B cell (primary cell): Measurements from ENCODE around the gene SPEG. TPM values are rescaled to one million over a fixed set of nuclear protein-coding genes. Genes with fewer than 3 reads are reported as not detected.

Source experiments
- ATAC-seq: fragments of 200-7000 bp; cut with Tn5 transposase; one replicate; pipeline ENCODE4 v1.10.0; 2021; ENCODE audit warnings: low read depth, mild to moderate bottlenecking, moderate number of reproducible peaks, moderate library complexity
- CTCF ChIA-PET: fragments of 350-600 bp; sonication (Branson Sonifier 250); formaldehyde crosslinking; loops from one replicate; lab custom pipeline; 2021; ENCODE audit warnings: antibody characterized with exemption, inconsistent platforms; lab: Charles Lee
- POLR2A ChIA-PET: fragments of 350-600 bp; sonication (Branson Sonifier 250); formaldehyde crosslinking; loops from one replicate; lab custom pipeline; 2021; ENCODE audit warnings: antibody characterized with exemption; lab: Charles Lee
- DNase-seq: peaks from one replicate; pipeline ENCODE4 v3.0.0; 2013
- H2AFZ ChIP-seq: 2 replicates; pipeline ENCODE4 v1.6.1; 2012; ENCODE audit warnings: mild to moderate bottlenecking, low read depth, low read length; ENCODE audit not compliant: insufficient read depth, poor library complexity, severe bottlenecking
- H3K27ac ChIP-seq, 2 donors: 1 replicate in 1 of 2; 2 replicates in 1 of 2; pipeline ENCODE4 v1.5.1; 2012 to 2013; ENCODE audit warnings: low read length in 2 of 2, mild to moderate bottlenecking in 2 of 2, moderate library complexity in 1 of 2
- H3K27me3 ChIP-seq, 4 experiments: fragments of 200-600 bp in 1 of 4; sonication (generic) in 1 of 4; replicated peaks in 1 of 4; 1 replicate in 2 of 4; 2 replicates in 2 of 4; pipeline versions ENCODE4 v1.6.1 to v1.7.0; 2013 to 2016; ENCODE audit warnings: low read length in 3 of 4, mild to moderate bottlenecking in 2 of 4, mixed read lengths in 1 of 4, moderate library complexity in 1 of 4; ENCODE audit not compliant: insufficient read depth in 4 of 4, control insufficient read depth in 3 of 4; ENCODE audit errors: control extremely low read depth in 1 of 4
- H3K36me3 ChIP-seq, 2 experiments: replicated peaks in 1 of 2; 1 replicate in 1 of 2; 2 replicates in 1 of 2; pipeline versions ENCODE4 v1.6.1 to v1.7.1; 2013; ENCODE audit warnings: low read length in 1 of 2; ENCODE audit not compliant: insufficient read depth in 2 of 2, control insufficient read depth in 1 of 2; ENCODE audit errors: control extremely low read depth in 1 of 2, extremely low read depth in 1 of 2
- H3K4me1 ChIP-seq, 2 donors: fragments of 200-600 bp in 1 of 2; sonication (generic) in 1 of 2; 1 replicate in 1 of 2; 2 replicates in 1 of 2; pipeline versions ENCODE4 v1.5.1 to v1.6.1; 2013 to 2017; ENCODE audit warnings: low read length in 2 of 2; ENCODE audit not compliant: control insufficient read depth in 2 of 2, insufficient read depth in 2 of 2
- H3K4me2 ChIP-seq: replicated peaks from 2 replicates; pipeline ENCODE3; 2012; ENCODE audit warnings: mild to moderate bottlenecking, low read depth, low read length; ENCODE audit not compliant: poor library complexity, severe bottlenecking
- H3K4me3 ChIP-seq, 5 experiments: fragments of 200-600 bp in 1 of 5; sonication (generic) in 1 of 5; 1 replicate in 3 of 5; 2 replicates in 2 of 5; pipeline versions ENCODE4 v1.5.1 to v1.7.0; 2011 to 2016; ENCODE audit warnings: low read length in 4 of 5, mild to moderate bottlenecking in 4 of 5, low read depth in 2 of 5, control low read depth in 1 of 5, moderate library complexity in 1 of 5; ENCODE audit not compliant: insufficient read depth in 1 of 5; ENCODE audit errors: control extremely low read depth in 1 of 5, extremely low read depth in 1 of 5
- H3K79me2 ChIP-seq: fragments of 200-600 bp; sonication (generic); one replicate; pipeline ENCODE4 v1.6.0; 2016; ENCODE audit warnings: low read length; ENCODE audit not compliant: control insufficient read depth, insufficient read depth
- H3K9ac ChIP-seq: fragments of 200-600 bp; sonication (generic); 2 replicates; pipeline ENCODE4 v1.6.1; 2017; ENCODE audit warnings: mild to moderate bottlenecking, low read length, moderate library complexity
- H3K9me3 ChIP-seq, 3 donors: one replicate each; pipeline versions ENCODE4 v1.6.1 to v1.7.1; 2013; ENCODE audit warnings: low read length in 2 of 3; ENCODE audit not compliant: control insufficient read depth in 2 of 3, insufficient read depth in 1 of 3; ENCODE audit errors: control extremely low read depth in 1 of 3
- H4K20me1 ChIP-seq: 2 replicates; pipeline ENCODE4 v1.6.0; 2012; ENCODE audit warnings: mild to moderate bottlenecking, low read length; ENCODE audit not compliant: insufficient read depth, control insufficient read depth, poor library complexity, severe bottlenecking
- H3K27ac Mint-ChIP-seq: one replicate; pipeline ENCODE4 v1.8.0; 2021; ENCODE audit warnings: mixed read lengths
- H3K27me3 Mint-ChIP-seq: one replicate; pipeline ENCODE4 v1.8.0; 2021; ENCODE audit warnings: mixed read lengths
- H3K4me1 Mint-ChIP-seq: one replicate; pipeline ENCODE4 v1.8.0; 2021; ENCODE audit warnings: mixed read lengths
- H3K4me3 Mint-ChIP-seq: one replicate; pipeline ENCODE4 v1.8.0; 2021; ENCODE audit warnings: mixed read lengths
- H3K9me3 Mint-ChIP-seq: one replicate; pipeline ENCODE4 v1.8.0; 2022; ENCODE audit warnings: mixed read lengths; ENCODE audit not compliant: insufficient read depth
- CTCF ChIP-seq: fragments of 200-600 bp; IDR thresholded peaks from one replicate; pipeline ENCODE4 v1.8.0; 2022; ENCODE audit warnings: antibody characterized with exemption, mild to moderate bottlenecking
- EZH2 ChIP-seq: IDR thresholded peaks from 2 replicates; pipeline ENCODE4 v1.6.1; 2012; ENCODE audit warnings: borderline replicate concordance, low read depth, mild to moderate bottlenecking, moderate library complexity, low read length; ENCODE audit not compliant: insufficient read depth, poor library complexity, severe bottlenecking
- WGBS: methylation state at CpG from one replicate; pipeline ENCODE4 v1.1.5; 2013; ENCODE audit warnings: missing lambda C conversion rate; ENCODE audit not compliant: insufficient coverage; 5-methylcytosine and 5-hydroxymethylcytosine counted together
- intact Hi-C: fragments of 100-400 bp; cut with micrococcal nuclease; formaldehyde crosslinking; loops from one replicate; pipeline ENCODE4 v1.10.0; 2022
- polyA plus RNA-seq: library from polyadenylated mRNA; depleted of rRNA; stranded (reverse); fragments of >200 nt; gene quantifications from 2 replicates; pipeline ENCODE4 v1.2.3, GENCODE V29; 2012
- total RNA-seq, 2 donors: library from RNA; stranded (reverse); fragments of 120-200 nt in 1 of 2; gene quantifications; 1 replicate in 1 of 2; 2 replicates in 1 of 2; pipeline versions ENCODE4 v1.2.3 to v1.2.4, GENCODE V29; 2013 to 2022

SPEG gene
- total and polyA plus RNA-seq, 2 donors (not counting 1 experiment from before 2014, with no cell fraction given) = 0.03 to 0.74 TPM

DNA sequence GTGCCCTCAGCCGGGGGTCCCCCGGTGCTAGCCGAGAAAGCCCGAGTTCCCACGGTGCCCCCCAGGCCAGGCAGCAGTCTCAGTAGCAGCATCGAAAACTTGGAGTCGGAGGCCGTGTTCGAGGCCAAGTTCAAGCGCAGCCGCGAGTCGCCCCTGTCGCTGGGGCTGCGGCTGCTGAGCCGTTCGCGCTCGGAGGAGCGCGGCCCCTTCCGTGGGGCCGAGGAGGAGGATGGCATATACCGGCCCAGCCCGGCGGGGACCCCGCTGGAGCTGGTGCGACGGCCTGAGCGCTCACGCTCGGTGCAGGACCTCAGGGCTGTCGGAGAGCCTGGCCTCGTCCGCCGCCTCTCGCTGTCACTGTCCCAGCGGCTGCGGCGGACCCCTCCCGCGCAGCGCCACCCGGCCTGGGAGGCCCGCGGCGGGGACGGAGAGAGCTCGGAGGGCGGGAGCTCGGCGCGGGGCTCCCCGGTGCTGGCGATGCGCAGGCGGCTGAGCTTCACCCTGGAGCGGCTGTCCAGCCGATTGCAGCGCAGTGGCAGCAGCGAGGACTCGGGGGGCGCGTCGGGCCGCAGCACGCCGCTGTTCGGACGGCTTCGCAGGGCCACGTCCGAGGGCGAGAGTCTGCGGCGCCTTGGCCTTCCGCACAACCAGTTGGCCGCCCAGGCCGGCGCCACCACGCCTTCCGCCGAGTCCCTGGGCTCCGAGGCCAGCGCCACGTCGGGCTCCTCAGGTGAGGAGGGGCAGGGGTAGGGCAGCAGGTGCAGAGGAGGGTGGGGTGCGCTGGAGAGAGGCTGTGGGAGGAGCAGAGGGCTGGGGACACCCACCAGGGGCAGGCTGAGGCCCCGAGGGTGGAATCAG lies 49.9 kb downstream of the SPEG start:
- DNase-seq (peak; percentile 39), ATAC-seq (peak; percentile 26)
- Histone ChIP-seq H3K9me3 (peaks cover 0 to 3% (median 0%) of the 10 kb centered on the region in 3 donors), H3K9ac (peak overlapping the region; percentile 35), H3K4me1 (peaks cover 7 to 16% of the 10 kb centered on the region in 2 donors), H3K27me3 (peaks cover 0 to 57% (median 19%) of the 10 kb centered on the region in 4 experiments), H3K4me2 (peak overlapping the region; percentile 79), H4K20me1 (no peaks in the 10 kb centered on the region), H3K79me2 (no peaks in the 10 kb centered on the region), H3K4me3 (peak overlapping the region in 4 of 5 experiments; percentile 4 to 37 (median 27)), H3K27ac (no peak overlapping the region), H3K36me3 (no peaks in the 10 kb centered on the region), H2AFZ (peak overlapping the region; percentile 70)
- POLR2A ChIA-PET = no interaction called here
- Mint-ChIP-seq H3K27me3 (peaks cover 54% of the 10 kb centered on the region), H3K27ac (no peak overlapping the region), H3K4me1 (peaks cover 10% of the 10 kb centered on the region), H3K9me3 (no peaks in the 10 kb centered on the region), H3K4me3 (peak overlapping the region; percentile 65)
- intact Hi-C loops = no loop called here
- 5% methylated on average over 88 of the region's 89 CpGs for WGBS
- CTCF ChIA-PET = interaction anchor here (1.5 kb wide), 1 partner anchor 25 kb away, joined by 5 read pairs; no protein-coding TSS in a partner anchor
- TF ChIP-seq CTCF = no peak
- peak; percentile 69 for TF ChIP-seq EZH2

- H3K27me3 ChIP-seq = peaks cover 0 to 62% (median 19%) of the 10 kb centered on the region in 4 experiments
- TF ChIP-seq EZH2 (no peak), CTCF (no peak)
- H3K27ac Mint-ChIP-seq = no peak overlapping the region
Observed at GRCh38 chr2:219485201-219485580, 50.5 kb downstream of the SPEG start.

More at GRCh38 chr2:219485201-219485580, 50.5 kb downstream of the SPEG start:
- Histone ChIP-seq H3K79me2 (no peaks in the 10 kb centered on the region), H3K27ac (no peak overlapping the region), H3K9ac (no peak overlapping the region), H4K20me1 (no peaks in the 10 kb centered on the region), H2AFZ (peak overlapping the region; percentile 70), H3K36me3 (no peaks in the 10 kb centered on the region), H3K4me2 (peak overlapping the region; percentile 79), H3K4me1 (peaks cover 7 to 16% of the 10 kb centered on the region in 2 donors), H3K9me3 (peaks cover 0 to 3% (median 0%) of the 10 kb centered on the region in 3 donors), H3K4me3 (no peak overlapping the region)
- DNase-seq (no peak), ATAC-seq (no peak)
- Mint-ChIP-seq H3K9me3 (no peaks in the 10 kb centered on the region), H3K27me3 (peaks cover 51% of the 10 kb centered on the region), H3K4me1 (peaks cover 10% of the 10 kb centered on the region), H3K4me3 (peak overlapping the region; percentile 29)
- CTCF ChIA-PET = interaction anchor here (1.5 kb wide), 1 partner anchor 25 kb away, joined by 5 read pairs; no protein-coding TSS in a partner anchor
- intact Hi-C loops = no loop called here
- WGBS = 64% methylated on average over 6 of the region's 12 CpGs
- POLR2A ChIA-PET = no interaction called here
